ENCODE measurements around the gene ERF.

Gene ERF
- total RNA-seq: 18.7 to 20.4 reads per million in 2 donors

DNA sequence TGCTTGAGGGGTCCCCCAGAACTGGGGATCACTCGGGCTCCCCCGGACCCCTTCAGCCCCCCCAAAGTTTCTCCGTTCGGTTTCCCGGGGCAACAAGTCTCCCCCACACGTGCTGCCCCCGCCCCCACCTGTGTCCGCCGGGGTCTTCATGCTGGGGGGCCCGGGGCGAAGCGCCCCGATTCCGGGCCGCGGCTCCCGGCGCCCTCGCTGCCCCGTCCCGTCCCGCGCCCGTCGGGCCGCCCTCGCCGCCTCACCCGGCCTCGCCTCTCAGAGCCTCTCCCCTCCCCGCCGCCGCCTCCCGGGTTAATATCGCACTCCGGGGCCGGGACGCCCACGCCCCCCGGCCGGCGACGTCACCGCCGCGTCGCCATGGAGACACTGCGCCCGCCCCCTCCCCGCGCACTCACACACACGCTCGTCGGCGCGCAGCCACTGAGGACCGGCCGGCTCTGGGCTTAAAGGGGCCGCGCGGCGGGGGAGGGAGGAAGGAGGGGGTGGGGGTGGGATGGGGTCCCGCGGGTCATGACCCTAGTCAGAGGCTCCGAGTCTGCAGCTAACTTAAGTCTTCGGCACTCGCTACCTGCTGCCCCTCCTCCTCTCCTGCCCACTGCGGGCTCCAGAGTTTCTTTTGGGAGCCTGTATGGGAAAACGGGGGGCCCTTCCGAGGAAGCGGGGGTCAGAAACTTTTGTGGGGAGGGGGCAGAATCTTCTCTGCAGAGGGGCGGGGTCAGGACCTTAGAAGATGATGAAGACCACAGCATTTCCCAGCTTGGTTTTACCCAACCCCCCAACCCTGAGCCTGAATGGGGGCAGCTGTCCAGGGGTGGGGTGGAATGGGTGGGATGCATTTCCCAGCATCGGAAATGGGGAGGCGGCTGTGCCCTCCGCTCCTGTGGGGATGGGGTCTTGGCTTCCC lies at the start of gene ERF:
TSS of gene ERF (minus strand) at position 279 of the 916 bp plus-strand sequence. CDS start at position 150, 129 bp downstream.
- peak; percentile 94 for DNase-seq

GRCh38 chr19:42303876-42304275 lies 48.9 kb upstream of the ERF start:
- no peak for DNase-seq

DNA sequence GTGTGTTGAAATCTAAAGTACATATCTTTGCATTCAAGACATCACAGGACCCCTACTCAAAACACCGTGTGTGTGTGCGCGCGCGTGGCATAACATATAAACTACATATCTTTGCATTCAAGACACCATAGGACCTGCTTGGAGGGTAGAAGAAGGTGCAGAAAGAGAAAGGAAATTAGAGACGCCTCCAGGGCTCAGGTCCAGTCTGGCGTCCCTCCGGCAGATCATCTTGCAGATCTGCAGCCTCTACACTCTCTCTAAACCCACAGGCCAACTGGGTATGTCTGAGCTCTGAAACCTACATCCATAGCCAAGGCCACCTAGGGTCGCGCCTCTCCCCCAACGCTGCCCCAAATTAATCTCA lies 48.2 kb upstream of the ERF start:
- DNase-seq: no peak

- DNase-seq: no peak
Measured at GRCh38 chr19:42301646-42302203, 46.8 kb upstream of the ERF start, which contains the start of gene PRR19. Gene PRR19 (plus strand): TSS chr19:42302132. CDS start chr19:42309585, 7,453 bp downstream.

DNA sequence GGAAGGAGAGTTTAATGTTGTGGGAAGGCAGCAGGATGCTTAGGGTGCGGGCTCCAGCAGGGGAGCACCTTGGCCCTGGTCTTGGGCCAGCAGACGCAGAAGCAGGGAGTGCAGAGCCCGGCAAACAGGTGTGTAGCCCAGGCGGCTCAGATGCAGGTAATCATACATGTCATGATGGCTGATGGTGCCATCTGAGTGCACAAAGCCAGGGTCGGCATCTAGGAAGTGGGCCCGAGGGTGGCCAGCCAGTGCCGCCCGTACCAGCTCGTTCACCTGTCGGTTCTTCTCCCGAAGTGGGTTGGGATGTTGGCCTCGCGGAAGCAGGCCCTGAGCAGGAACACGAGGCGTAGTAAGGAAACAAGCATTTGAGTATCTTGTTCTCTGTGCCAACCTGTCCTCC lies 42.1 kb upstream of the ERF start:
- DNase-seq: no peak

- peak; percentile 66 for DNase-seq
Measured at GRCh38 chr19:42295831-42296525, 41.0 kb upstream of the ERF start.

DNA sequence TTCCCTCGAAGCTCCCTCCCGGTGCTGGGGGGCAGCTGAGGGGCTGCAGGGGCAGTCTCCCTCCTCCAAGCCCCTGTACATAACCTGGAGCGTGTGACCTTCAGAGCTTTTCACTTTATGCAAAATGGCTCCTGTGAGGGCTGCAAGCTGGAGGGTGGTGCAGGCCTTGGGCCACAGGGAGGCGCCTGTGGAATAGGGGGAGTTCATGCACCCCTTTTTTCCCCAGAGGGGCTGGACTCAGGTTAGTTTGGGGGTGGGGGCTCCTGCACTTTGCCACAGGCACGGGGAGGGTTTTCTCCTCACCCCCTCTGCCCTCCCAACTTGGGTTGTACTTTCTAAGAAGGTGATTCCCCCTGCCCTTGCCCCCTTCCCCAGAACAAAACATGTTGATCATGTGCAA lies 40.4 kb upstream of the ERF start:
- DNase-seq: no peak

DNA sequence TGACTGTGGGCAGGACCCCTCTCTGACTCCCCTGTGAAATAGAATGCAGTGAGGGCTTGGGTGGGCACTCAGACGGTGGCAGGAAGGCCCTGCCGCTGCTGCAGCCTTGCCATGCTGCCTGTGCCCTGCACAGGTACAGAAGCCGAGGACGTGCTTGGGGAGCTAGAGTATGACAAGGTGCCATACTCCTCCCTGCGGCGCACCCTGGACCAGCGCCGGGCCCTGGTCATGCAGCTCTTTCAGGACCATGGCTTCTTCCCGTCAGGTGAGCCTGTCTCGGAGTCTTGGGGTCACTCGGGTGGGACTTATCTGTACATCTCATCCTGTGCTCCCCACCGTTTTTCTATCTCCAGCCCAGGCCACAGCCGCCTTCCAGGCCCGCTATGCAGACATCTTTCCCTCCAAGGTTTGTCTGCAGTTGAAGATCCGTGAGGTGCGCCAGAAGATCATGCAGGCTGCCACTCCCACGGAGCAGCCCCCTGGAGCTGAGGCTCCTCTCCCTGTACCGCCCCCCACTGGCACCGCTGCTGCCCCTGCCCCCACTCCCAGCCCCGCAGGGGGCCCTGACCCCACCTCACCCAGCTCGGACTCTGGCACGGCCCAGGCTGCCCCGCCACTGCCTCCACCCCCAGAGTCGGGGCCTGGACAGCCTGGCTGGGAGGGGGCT lies 39.7 kb upstream of the ERF start:
- DNase-seq: no peak

DNA sequence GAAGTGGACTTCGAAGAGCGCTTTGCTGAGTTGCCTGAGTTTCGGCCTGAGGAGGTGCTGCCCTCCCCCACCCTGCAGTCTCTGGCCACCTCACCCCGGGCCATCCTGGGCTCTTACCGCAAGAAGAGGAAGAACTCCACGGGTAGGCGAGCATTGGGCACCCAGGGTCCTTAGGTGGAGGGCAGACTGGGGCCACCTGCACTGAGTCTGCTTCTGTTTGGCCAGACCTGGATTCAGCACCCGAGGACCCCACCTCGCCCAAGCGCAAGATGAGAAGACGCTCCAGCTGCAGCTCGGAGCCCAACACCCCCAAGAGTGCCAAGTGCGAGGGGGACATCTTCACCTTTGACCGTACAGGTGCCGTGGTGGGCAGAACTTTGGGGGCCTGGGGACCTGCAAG lies 39.0 kb upstream of the ERF start:
- no peak for DNase-seq

DNA sequence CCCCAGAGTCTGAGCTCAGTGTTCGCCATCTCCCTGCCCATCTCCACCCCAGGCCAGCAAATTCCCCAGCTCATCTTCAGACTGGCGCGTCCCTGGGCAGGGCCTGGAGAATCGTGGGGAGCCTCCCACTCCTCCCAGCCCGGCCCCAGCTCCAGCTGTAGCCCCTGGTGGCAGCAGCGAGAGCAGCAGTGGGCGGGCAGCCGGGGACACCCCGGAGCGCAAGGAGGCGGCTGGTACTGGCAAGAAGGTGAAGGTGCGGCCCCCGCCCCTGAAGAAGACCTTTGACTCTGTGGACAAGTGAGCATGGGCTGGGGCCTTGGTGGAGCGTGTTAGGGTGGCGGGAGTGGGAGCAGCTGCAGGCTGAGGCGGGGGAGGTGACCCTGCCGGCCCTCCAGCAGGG lies 38.6 kb upstream of the ERF start:
- no peak for DNase-seq

DNA sequence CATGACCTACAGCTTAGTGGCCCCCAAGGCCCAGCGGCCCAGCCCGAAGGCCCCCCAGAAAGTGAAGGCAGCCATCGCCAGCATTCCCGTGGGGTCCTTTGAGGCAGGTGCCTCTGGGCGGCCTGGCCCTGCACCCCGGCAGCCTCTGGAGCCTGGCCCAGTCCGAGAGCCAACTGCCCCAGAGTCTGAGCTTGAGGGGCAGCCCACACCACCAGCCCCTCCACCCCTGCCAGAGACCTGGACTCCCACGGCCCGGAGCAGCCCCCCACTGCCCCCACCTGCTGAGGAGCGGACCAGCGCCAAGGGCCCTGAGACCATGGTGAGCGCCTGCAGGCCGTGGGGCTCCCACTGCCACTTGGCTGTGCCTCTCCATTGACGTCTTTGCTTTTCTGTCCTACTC lies 38.0 kb upstream of the ERF start:
- DNase-seq: no peak

- no peak for DNase-seq
Measured at GRCh38 chr19:42292042-42292960, 37.4 kb upstream of the ERF start.

GRCh38 chr19:42291435-42291810 lies 36.5 kb upstream of the ERF start:
- DNase-seq: no peak

- peak; percentile 39 for DNase-seq
Measured at GRCh38 chr19:42290523-42291434, 35.9 kb upstream of the ERF start.

GRCh38 chr19:42290136-42290522 lies 35.2 kb upstream of the ERF start:
- no peak for DNase-seq

DNA sequence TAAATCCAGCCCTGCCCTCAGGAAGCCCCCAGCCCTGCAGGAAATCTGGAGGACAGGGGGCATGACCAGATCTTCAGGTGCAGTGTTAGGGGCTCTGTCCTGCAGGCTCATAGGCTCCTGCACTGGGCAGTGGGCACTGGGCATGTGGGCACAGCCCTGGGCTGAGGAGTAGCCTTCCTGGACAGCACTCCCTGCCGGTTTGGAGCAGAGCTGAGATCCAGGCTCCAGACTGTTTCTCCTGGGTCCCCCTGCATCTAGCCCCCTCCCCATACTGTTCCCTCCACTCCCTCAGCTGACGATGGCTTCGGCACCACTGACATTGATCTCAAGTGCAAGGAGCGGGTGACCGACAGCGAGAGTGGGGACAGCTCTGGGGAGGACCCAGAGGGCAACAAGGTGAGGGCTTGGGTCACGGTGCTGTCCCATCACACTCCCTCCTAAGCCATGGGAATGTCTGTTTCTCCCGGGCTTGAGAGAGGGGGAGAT lies 34.7 kb upstream of the ERF start:
- DNase-seq: no peak

DNA sequence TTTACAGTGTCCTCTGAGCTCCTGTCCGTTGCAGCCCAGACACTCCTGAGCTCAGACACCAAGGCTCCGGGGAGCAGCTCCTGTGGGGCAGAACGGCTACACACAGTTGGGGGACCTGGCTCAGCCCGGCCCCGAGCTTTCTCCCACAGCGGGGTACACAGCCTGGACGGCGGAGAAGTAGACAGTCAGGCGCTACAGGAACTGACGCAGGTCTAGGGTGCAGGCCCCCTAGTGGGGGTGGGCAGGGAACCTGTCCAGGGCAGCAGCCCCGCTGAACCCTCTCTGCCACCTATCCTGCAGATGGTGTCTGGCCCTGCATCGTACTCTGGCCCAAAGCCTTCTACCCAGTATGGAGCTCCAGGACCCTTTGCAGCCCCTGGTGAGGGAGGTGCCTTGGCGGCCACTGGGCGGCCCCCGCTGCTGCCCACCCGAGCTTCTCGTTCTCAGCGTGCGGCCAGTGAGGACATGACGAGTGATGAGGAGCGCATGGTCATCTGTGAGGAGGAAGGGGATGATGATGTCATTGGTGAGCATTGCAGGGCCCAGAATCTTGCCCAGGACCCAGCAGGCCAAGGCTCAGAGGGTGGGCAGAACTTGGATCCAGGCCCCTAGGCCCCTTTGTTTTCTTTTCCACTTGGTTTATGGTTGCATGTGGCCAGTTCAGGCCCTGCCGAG lies 34.1 kb upstream of the ERF start:
- no peak for DNase-seq

DNA sequence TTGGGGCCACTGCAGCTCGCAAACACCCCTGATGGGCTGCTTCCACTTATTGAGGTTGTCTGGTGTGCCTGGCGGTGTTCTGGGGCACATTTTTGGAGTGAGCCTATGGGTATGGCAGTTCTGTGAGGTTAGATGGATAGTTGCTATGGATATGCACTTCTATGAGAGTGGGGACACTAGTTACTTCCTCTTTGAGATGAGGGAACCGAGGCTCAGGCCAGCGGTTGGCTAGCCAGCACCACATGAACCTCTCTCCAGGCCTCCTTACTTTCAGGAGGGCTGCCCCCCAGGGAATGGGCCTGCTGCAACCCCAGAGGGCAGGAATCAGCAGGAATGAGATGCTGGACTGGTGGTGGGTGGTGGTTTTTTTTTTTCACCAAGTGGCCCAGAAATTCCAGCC lies 33.5 kb upstream of the ERF start:
- no peak for DNase-seq

DNA sequence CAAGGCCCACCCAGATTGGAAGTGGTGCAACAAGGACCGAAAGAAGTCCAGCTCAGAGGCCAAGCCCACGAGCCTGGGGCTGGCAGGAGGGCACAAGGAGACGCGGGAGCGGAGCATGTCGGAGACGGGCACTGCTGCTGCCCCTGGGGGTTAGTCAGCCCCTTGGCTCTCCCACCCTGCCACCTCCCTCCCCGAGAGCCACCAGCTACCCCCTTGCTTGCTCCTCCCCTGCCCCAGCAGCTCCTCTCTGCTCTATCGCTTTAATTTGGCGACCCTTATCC lies 32.8 kb upstream of the ERF start:
- no peak for DNase-seq

GRCh38 chr19:42287017-42287826 lies 32.3 kb upstream of the ERF start:
- DNase-seq: no peak

All from activated gamma-delta T cell (primary cell).